ENCODE results near the gene CEP128.

DNA sequence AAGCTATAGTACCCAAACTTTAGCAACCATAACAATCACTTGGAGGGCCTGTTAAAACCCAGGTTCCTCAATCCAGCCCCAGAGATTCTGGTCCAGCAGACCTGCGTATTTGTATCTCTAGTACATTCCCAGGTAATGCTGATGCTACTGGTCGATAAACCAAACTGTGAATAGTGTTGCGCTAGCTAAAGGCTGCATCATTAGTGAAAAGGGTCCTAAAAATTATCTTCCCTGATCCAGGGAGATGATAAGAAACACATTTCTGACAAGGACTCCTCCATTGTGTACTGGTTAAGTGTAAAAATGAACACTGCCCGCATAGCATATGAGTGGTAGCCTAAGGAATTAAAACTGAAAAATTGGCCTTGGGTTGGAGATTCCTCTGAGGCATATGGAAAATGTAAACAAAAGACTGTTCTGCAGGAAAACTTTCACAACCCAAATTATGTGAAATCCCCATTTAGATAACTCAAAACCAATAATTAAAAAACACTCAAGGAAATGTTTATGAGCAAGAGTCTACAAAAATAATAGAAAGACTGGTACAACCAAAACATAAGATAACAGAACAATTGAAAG lies 322.7 kb downstream of the CEP128 start:
- TF ChIP-seq, protein P1, sequence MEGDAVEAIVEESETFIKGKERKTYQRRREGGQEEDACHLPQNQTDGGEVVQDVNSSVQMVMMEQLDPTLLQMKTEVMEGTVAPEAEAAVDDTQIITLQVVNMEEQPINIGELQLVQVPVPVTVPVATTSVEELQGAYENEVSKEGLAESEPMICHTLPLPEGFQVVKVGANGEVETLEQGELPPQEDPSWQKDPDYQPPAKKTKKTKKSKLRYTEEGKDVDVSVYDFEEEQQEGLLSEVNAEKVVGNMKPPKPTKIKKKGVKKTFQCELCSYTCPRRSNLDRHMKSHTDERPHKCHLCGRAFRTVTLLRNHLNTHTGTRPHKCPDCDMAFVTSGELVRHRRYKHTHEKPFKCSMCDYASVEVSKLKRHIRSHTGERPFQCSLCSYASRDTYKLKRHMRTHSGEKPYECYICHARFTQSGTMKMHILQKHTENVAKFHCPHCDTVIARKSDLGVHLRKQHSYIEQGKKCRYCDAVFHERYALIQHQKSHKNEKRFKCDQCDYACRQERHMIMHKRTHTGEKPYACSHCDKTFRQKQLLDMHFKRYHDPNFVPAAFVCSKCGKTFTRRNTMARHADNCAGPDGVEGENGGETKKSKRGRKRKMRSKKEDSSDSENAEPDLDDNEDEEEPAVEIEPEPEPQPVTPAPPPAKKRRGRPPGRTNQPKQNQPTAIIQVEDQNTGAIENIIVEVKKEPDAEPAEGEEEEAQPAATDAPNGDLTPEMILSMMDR (IDR thresholded peaks at IDR 0.05): no peak
- TF ChIP-seq POLR2A (IDR thresholded peaks at IDR 0.05): no peak

All from uterus (tissue), 2 donors.